Nephron (organoid): Measurements from ENCODE around the gene ACACB.

ENCODE experiments used
- H3K27ac Mint-ChIP-seq, 3 experiments: 2 replicates each; pipeline ENCODE4 v1.8.0; 2020; ENCODE audit warnings: mixed read lengths in 3 of 3, mild to moderate bottlenecking in 2 of 3, moderate library complexity in 1 of 3
- H3K27me3 Mint-ChIP-seq: 2 replicates; pipeline ENCODE4 v1.8.0; 2021; ENCODE audit warnings: low read depth, mild to moderate bottlenecking, moderate library complexity, mixed read lengths
- H3K36me3 Mint-ChIP-seq: 2 replicates; pipeline ENCODE4 v1.8.0; 2020; ENCODE audit warnings: low read depth, mixed read lengths
- H3K4me1 Mint-ChIP-seq: 2 replicates; pipeline ENCODE4 v1.8.0; 2020; ENCODE audit warnings: mixed read lengths
- H3K4me3 Mint-ChIP-seq, 3 experiments: 2 replicates each; pipeline ENCODE4 v1.8.0; 2020; ENCODE audit warnings: mild to moderate bottlenecking in 3 of 3, mixed read lengths in 3 of 3, moderate library complexity in 2 of 3
- H3K9me3 Mint-ChIP-seq: 2 replicates; pipeline ENCODE4 v1.8.0; 2020; ENCODE audit warnings: mixed read lengths
- TF ChIP-seq, protein P1 (sequence below), 3 experiments: fragments of 200-600 bp; sonication (generic); IDR thresholded peaks; one replicate each; pipeline ENCODE4 v1.5.0; 2021; ENCODE audit warnings: antibody characterized with exemption in 3 of 3; ENCODE audit not compliant: unreplicated experiment in 3 of 3

The ACACB gene

DNA sequence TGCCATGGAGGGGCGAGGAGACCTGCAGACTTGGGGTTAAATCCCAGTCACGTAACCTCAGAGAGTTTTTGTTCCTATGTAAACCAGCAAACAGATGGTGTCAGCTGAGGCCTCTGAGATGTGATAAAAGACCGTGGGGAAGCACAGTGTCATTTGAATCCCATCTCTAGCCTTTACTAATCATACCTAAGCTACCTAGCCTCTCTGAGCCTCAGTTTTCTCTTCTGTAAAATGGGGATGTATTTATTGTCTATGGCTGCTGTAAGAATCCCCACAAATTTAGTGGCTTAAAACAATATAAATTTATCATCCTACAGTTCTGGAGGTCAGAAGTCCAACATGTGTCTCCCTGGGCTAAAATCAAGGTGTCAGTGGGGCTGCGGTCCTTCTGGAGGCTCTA, 158.8 kb downstream of the ACACB start:
- Mint-ChIP-seq H3K36me3 (peaks cover 9% of the 10 kb centered on the region), H3K4me3 (no peak overlapping the region), H3K27me3 (peaks cover 42% of the 10 kb centered on the region), H3K9me3 (peaks cover 10% of the 10 kb centered on the region), H3K27ac (no peak overlapping the region), H3K4me1 (peaks cover 16% of the 10 kb centered on the region)
- TF ChIP-seq, protein P1, sequence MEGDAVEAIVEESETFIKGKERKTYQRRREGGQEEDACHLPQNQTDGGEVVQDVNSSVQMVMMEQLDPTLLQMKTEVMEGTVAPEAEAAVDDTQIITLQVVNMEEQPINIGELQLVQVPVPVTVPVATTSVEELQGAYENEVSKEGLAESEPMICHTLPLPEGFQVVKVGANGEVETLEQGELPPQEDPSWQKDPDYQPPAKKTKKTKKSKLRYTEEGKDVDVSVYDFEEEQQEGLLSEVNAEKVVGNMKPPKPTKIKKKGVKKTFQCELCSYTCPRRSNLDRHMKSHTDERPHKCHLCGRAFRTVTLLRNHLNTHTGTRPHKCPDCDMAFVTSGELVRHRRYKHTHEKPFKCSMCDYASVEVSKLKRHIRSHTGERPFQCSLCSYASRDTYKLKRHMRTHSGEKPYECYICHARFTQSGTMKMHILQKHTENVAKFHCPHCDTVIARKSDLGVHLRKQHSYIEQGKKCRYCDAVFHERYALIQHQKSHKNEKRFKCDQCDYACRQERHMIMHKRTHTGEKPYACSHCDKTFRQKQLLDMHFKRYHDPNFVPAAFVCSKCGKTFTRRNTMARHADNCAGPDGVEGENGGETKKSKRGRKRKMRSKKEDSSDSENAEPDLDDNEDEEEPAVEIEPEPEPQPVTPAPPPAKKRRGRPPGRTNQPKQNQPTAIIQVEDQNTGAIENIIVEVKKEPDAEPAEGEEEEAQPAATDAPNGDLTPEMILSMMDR (IDR thresholded peaks at IDR 0.05; ENCODE audit: unreplicated experiment in 3 of 3): no peak

DNA sequence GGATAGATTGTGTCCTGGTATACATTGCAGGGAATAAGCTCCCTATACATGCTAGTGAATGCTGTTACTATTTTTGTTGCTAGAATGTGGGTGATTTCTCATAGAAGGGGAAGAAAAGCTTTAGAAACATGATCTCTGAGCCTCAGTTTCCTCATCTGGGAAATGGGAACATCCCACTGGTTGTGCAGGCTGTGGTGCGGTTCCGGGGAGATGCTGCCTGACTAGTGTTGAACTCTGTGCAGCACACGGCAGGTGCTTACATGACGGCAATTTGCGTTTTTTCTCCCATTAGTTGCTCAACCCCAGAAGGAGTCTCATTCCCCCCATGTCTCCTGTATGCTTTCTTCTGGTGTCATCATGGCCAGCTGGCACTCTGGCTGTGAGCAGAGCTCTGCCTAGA, 159.8 kb downstream of the ACACB start:
- no peak overlapping the region for H3K4me3 Mint-ChIP-seq
- H3K36me3 Mint-ChIP-seq: peaks cover 3% of the 10 kb centered on the region
- peaks cover 45% of the 10 kb centered on the region for H3K27me3 Mint-ChIP-seq
- TF ChIP-seq, protein P1 (IDR thresholded peaks at IDR 0.05; ENCODE audit: unreplicated experiment in 3 of 3): no peak
- peaks cover 3% of the 10 kb centered on the region for H3K9me3 Mint-ChIP-seq
- H3K27ac Mint-ChIP-seq: no peak overlapping the region
- peaks cover 16% of the 10 kb centered on the region for H3K4me1 Mint-ChIP-seq

DNA sequence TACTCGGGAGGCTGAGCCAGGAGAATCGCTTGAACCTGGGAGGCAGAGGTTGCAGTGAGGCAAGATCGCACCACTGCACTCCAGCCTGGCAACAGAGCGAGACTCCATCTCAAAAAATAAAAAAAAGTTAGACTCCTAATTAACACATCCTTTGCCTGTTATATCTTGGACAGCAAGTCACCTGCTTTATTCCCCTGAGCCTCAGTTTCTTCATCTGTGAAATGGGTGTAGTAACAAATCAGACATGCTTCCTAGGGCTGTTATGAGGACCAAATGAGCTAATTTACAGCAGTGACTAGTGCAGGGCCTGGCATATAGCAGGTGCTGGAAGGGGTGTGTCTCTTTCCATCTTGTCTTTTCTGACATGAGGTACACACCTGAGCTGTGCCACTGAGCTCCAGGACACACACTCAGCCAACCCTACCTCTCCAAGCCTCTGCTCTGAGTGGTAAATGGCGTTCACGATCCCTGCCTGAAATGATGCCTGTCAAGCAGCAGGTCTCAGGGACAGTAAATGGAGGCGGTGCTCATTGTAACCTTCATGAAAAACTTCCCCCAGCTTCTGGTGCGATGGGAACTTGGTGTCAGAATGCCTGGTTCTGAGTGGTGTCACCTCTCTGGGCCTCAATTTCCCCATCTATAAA, 161.0 kb downstream of the ACACB start:
- Mint-ChIP-seq H3K9me3 (no peaks in the 10 kb centered on the region), H3K27me3 (peaks cover 47% of the 10 kb centered on the region), H3K36me3 (no peaks in the 10 kb centered on the region), H3K4me1 (peaks cover 16% of the 10 kb centered on the region), H3K4me3 (no peak overlapping the region), H3K27ac (peak overlapping the region in 2 of 3 experiments; percentile 30 to 42)
- TF ChIP-seq, protein P1 (IDR thresholded peaks at IDR 0.05; ENCODE audit: unreplicated experiment in 3 of 3): no peak

DNA sequence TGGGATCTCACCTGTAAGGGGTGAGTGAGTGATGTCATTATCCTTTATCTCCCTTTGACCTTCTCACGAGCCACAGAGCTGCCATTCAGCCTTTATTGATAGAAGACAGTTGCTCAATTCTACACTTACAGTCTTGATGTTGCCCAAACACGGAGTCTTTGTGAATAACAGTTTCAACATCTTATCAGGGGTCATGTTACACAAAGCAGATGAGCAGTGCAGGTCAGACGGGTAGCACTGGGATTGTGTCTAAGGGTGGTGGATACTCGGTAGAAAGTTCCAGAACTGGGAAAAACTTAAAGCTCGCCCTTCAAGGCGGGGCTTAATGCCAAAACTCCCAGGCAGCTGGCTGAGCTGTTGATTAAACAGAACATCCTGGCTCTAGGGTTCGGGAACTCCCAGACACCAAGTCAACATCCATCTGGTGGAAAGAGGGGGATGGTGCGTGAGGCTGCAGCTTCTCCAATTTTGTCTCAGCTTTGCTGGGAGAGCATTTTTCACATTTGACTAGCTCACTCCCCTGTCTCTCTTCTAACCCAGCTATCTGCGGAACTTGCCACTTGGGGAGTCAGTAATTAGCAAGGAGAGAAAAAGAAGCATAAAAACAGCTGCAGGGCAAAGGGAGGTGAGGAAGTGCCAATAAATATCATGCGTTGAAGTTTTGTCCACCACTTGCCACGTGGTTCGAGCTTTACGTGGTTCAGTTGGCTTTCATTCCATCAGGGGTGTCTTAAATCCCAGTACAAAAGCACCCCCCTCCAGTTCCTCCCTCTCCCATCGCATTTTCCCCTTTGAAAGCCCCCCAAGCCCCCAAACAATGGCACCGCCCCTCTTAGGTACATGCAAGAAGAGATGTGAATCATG, 161.7 kb downstream of the ACACB start:
- Mint-ChIP-seq H3K27ac (peak overlapping the region in 2 of 3 experiments; percentile 30 to 42), H3K9me3 (no peaks in the 10 kb centered on the region)
- TF ChIP-seq, protein P1 (IDR thresholded peaks at IDR 0.05; ENCODE audit: unreplicated experiment in 3 of 3): no peak

DNA sequence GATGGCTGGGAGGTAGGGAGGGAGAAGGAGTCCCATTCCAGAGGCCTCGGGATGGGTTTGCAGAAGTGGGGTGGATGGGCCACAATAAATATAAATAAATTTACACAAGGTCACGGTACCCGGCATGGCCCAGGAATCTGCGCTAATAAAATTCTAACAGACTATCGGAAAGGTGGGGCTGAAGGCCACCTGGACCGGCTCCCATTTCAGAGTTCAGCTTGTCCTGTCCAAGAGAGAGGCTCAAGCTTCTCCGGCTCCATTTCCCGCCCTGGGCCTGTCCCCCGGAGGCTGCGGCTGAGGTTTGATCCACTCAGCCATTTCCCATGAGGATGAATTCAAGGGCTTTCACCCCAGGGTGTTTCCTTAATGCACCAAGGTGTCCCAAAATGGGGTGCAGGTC, 162.5 kb downstream of the ACACB start:
- H3K9me3 Mint-ChIP-seq: no peaks in the 10 kb centered on the region
- H3K4me3 Mint-ChIP-seq: no peak overlapping the region
- TF ChIP-seq, protein P1 (IDR thresholded peaks at IDR 0.05; ENCODE audit: unreplicated experiment in 3 of 3): no peak
- H3K27me3 Mint-ChIP-seq: peaks cover 38% of the 10 kb centered on the region
- H3K36me3 Mint-ChIP-seq: no peaks in the 10 kb centered on the region
- peak overlapping the region in 2 of 3 experiments; percentile 30 to 42 for H3K27ac Mint-ChIP-seq
- peaks cover 16% of the 10 kb centered on the region for H3K4me1 Mint-ChIP-seq

More for the DNA sequence above, 161.7 kb downstream of the ACACB start:
- H3K4me3 Mint-ChIP-seq: no peak overlapping the region
- H3K36me3 Mint-ChIP-seq: no peaks in the 10 kb centered on the region
- H3K4me1 Mint-ChIP-seq: peaks cover 16% of the 10 kb centered on the region
- H3K27me3 Mint-ChIP-seq: peaks cover 46% of the 10 kb centered on the region
